ENCODE results near the gene SHISAL1. TPM values are rescaled to one million over a fixed set of nuclear protein-coding genes. Genes with fewer than 3 reads are reported as not detected.

The SHISAL1 gene
- total RNA-seq, 1 experiment from 2014 or later: 2.9 TPM

GRCh38 chr22:44246615-44247326, 66.0 kb downstream of the SHISAL1 start:
- no peaks in the 10 kb centered on the region for H3K4me1 Mint-ChIP-seq
- H3K4me2 ChIP-seq (ENCODE audit: insufficient read depth, insufficient read length, low read length): no peak overlapping the region
- H3K36me3 Mint-ChIP-seq (ENCODE audit: insufficient read depth in 1 of 3, low read depth in 3 of 3): peaks cover 13 to 23% (median 16%) of the 10 kb centered on the region in 3 experiments; a peak in 6 of 7 replicates
- H2AK5ac ChIP-seq (ENCODE audit: insufficient read length, low read length): no peak overlapping the region
- no peak overlapping the region for H3K14ac ChIP-seq (ENCODE audit: insufficient read depth, low read length)
- H4K5ac ChIP-seq (ENCODE audit: insufficient read length, low read depth, low read length): no peak overlapping the region
- H3K4ac ChIP-seq (ENCODE audit: low read depth, low read length): no peak overlapping the region
- no peak overlapping the region for H2BK12ac ChIP-seq (ENCODE audit: insufficient read length, low read depth, low read length)
- no peak overlapping the region for H3K9ac ChIP-seq (ENCODE audit: extremely low read depth, insufficient read length, low read length)
- H3K4me1 ChIP-seq (ENCODE audit: insufficient read depth, low read length): no peaks in the 10 kb centered on the region
- peaks cover 3% of the 10 kb centered on the region for H3K27me3 Mint-ChIP-seq (ENCODE audit: low read depth)
- no peaks in the 10 kb centered on the region for H3K9me3 ChIP-seq (ENCODE audit: control insufficient read depth, low read depth, low read length)
- H3K23me2 ChIP-seq (ENCODE audit: insufficient read length, low read depth, low read length, poor library complexity, severe bottlenecking): no peaks in the 10 kb centered on the region
- H2AFZ ChIP-seq (ENCODE audit: low read length): no peak overlapping the region
- no peak overlapping the region for H2BK5ac ChIP-seq (ENCODE audit: insufficient read length, low read length)
- no peak overlapping the region for H3K27ac ChIP-seq (ENCODE audit: insufficient read length, low read depth, low read length)
- no peak overlapping the region for H2BK120ac ChIP-seq (ENCODE audit: low read depth, low read length, poor library complexity, severe bottlenecking)
- no peak overlapping the region for H3K56ac ChIP-seq (ENCODE audit: insufficient read length, low read depth, low read length)
- H3K79me1 ChIP-seq (ENCODE audit: insufficient read depth, low read depth, low read length, poor library complexity, severe bottlenecking): no peaks in the 10 kb centered on the region
- WGBS (ENCODE audit: extremely low coverage, insufficient read length, low lambda C conversion rate): no CpG with 5 or more reads among the region's 8 CpGs
- H3K18ac ChIP-seq (ENCODE audit: insufficient read length, low read depth, low read length): no peak overlapping the region
- TF ChIP-seq CTCF (conservative IDR thresholded peaks at IDR 0.05): no peak
- no peak overlapping the region for H4K91ac ChIP-seq (ENCODE audit: insufficient read length, low read depth, low read length)
- no peaks in the 10 kb centered on the region for H3K27me3 ChIP-seq (ENCODE audit: insufficient read depth, low read length)
- H4K20me1 ChIP-seq (ENCODE audit: control insufficient read depth, insufficient read depth, insufficient read length): no peaks in the 10 kb centered on the region
- H3K23ac ChIP-seq (ENCODE audit: insufficient read length, low read depth, low read length): no peak overlapping the region
- H4K8ac ChIP-seq (replicated peaks; ENCODE audit: insufficient read length, low read depth, low read length): no peak overlapping the region
- H3T11ph ChIP-seq (ENCODE audit: low read length): no peak overlapping the region
- no peak for DNase-seq
- no peaks in the 10 kb centered on the region for H3K79me2 ChIP-seq (ENCODE audit: insufficient read depth, low read length)
- H2BK15ac ChIP-seq (ENCODE audit: low read depth, low read length): no peak overlapping the region
- H3K9me3 Mint-ChIP-seq: peaks cover 21 to 25% of the 10 kb centered on the region in 2 experiments
- H3K27ac Mint-ChIP-seq: no peak overlapping the region
- no peak overlapping the region for H2BK20ac ChIP-seq (ENCODE audit: low read depth, low read length, poor library complexity, severe bottlenecking)
- H3K4me3 Mint-ChIP-seq: no peak overlapping the region
